Nephron progenitor cell (in vitro differentiated cells): ENCODE results near the gene TLR9.

Experiments used
- DNase-seq: peaks from one replicate; pipeline ENCODE4 v3.0.0; 2021
- H3K27ac Mint-ChIP-seq: 2 replicates; pipeline ENCODE4 v1.8.0; 2021; ENCODE audit warnings: mild to moderate bottlenecking, moderate library complexity, mixed read lengths
- H3K27me3 Mint-ChIP-seq: 2 replicates; pipeline ENCODE4 v1.8.0; 2021; ENCODE audit warnings: mild to moderate bottlenecking, low read depth, mixed read lengths; ENCODE audit not compliant: poor library complexity
- H3K36me3 Mint-ChIP-seq: 2 replicates; pipeline ENCODE4 v1.8.0; 2021; ENCODE audit warnings: low read depth, mixed read lengths
- H3K4me1 Mint-ChIP-seq: 2 replicates; pipeline ENCODE4 v1.8.0; 2021; ENCODE audit warnings: mixed read lengths
- H3K4me3 Mint-ChIP-seq: 2 replicates; pipeline ENCODE4 v1.8.0; 2021; ENCODE audit warnings: mild to moderate bottlenecking, moderate library complexity, mixed read lengths
- H3K9me3 Mint-ChIP-seq: 2 replicates; pipeline ENCODE4 v1.8.0; 2021; ENCODE audit warnings: mild to moderate bottlenecking, moderate library complexity, mixed read lengths
- CTCF ChIP-seq: fragments of 200-600 bp; sonication (generic); IDR thresholded peaks from 2 replicates; pipeline ENCODE4 v1.5.0; 2021; ENCODE audit warnings: antibody characterized with exemption

Gene TLR9

GRCh38 chr3:52176180-52176752, 49.2 kb downstream of the TLR9 start:
- no peak for TF ChIP-seq CTCF
- Mint-ChIP-seq H3K9me3 (no peaks in the 10 kb centered on the region), H3K4me1 (peaks cover 9% of the 10 kb centered on the region), H3K36me3 (no peaks in the 10 kb centered on the region), H3K4me3 (no peak overlapping the region), H3K27me3 (peaks cover 26% of the 10 kb centered on the region), H3K27ac (no peak overlapping the region)
- DNase-seq = no peak

GRCh38 chr3:52175416-52176179, 49.8 kb downstream of the TLR9 start:
- no peaks in the 10 kb centered on the region for H3K36me3 Mint-ChIP-seq
- no peak overlapping the region for H3K4me3 Mint-ChIP-seq
- no peaks in the 10 kb centered on the region for H3K9me3 Mint-ChIP-seq
- peaks cover 9% of the 10 kb centered on the region for H3K4me1 Mint-ChIP-seq
- no peak for DNase-seq
- no peak overlapping the region for H3K27ac Mint-ChIP-seq
- H3K27me3 Mint-ChIP-seq = peaks cover 21% of the 10 kb centered on the region
- no peak for TF ChIP-seq CTCF

- peaks cover 16% of the 10 kb centered on the region for H3K27me3 Mint-ChIP-seq
- H3K27ac Mint-ChIP-seq = no peak overlapping the region
- DNase-seq = no peak
- no peaks in the 10 kb centered on the region for H3K36me3 Mint-ChIP-seq
- H3K4me1 Mint-ChIP-seq = peaks cover 9% of the 10 kb centered on the region
- no peak for TF ChIP-seq CTCF
- no peak overlapping the region for H3K4me3 Mint-ChIP-seq
- H3K9me3 Mint-ChIP-seq = no peaks in the 10 kb centered on the region
Measured at GRCh38 chr3:52174896-52175295, 50.5 kb downstream of the TLR9 start.

GRCh38 chr3:52173101-52173500, 52.3 kb downstream of the TLR9 start:
- H3K4me3 Mint-ChIP-seq = no peak overlapping the region
- peaks cover 9% of the 10 kb centered on the region for H3K27me3 Mint-ChIP-seq
- H3K27ac Mint-ChIP-seq = no peak overlapping the region
- DNase-seq = no peak
- H3K9me3 Mint-ChIP-seq = no peaks in the 10 kb centered on the region
- H3K4me1 Mint-ChIP-seq = peaks cover 9% of the 10 kb centered on the region
- no peak for TF ChIP-seq CTCF
- H3K36me3 Mint-ChIP-seq = no peaks in the 10 kb centered on the region

GRCh38 chr3:52172262-52172757, 53.1 kb downstream of the TLR9 start:
- peaks cover 9% of the 10 kb centered on the region for H3K4me1 Mint-ChIP-seq
- no peaks in the 10 kb centered on the region for H3K36me3 Mint-ChIP-seq
- H3K4me3 Mint-ChIP-seq = no peak overlapping the region
- no peak for DNase-seq
- H3K27ac Mint-ChIP-seq = no peak overlapping the region
- H3K27me3 Mint-ChIP-seq = peaks cover 5% of the 10 kb centered on the region
- no peak for TF ChIP-seq CTCF
- no peaks in the 10 kb centered on the region for H3K9me3 Mint-ChIP-seq
